GM18508 (cell line): ENCODE measurements around the gene AOPEP.

Source experiments
- ATAC-seq: cut with Tn5 transposase; IDR thresholded peaks from one replicate; pipeline ENCODE4 v1.9.1; 2021; ENCODE audit warnings: moderate number of reproducible peaks; ENCODE audit not compliant: insufficient read depth, unreplicated experiment

Gene AOPEP

GRCh38 chr9:95061916-95062595, 335.6 kb downstream of the AOPEP start:
- no peak for ATAC-seq

- ATAC-seq: no peak
These were observed 336.1 kb downstream of the AOPEP start for GRCh38 chr9:95062596-95063065.

- no peak for ATAC-seq
These were observed 336.8 kb downstream of the AOPEP start for GRCh38 chr9:95063300-95063699.

- ATAC-seq: no peak
These were observed 338.7 kb downstream of the AOPEP start for GRCh38 chr9:95065224-95065623.

GRCh38 chr9:95067057-95067456, 340.6 kb downstream of the AOPEP start:
- ATAC-seq: no peak

GRCh38 chr9:95067897-95068296, 341.4 kb downstream of the AOPEP start:
- no peak for ATAC-seq

- ATAC-seq: no peak
These were observed 344.1 kb downstream of the AOPEP start for GRCh38 chr9:95070549-95071021.

GRCh38 chr9:95071450-95071849, 345.0 kb downstream of the AOPEP start:
- ATAC-seq: no peak

GRCh38 chr9:95071925-95072324, 345.4 kb downstream of the AOPEP start:
- ATAC-seq: no peak

GRCh38 chr9:95073042-95073607, 346.6 kb downstream of the AOPEP start:
- ATAC-seq: no peak

GRCh38 chr9:95073918-95074317, 347.4 kb downstream of the AOPEP start:
- ATAC-seq: no peak

- ATAC-seq: no peak
These were observed 348.1 kb downstream of the AOPEP start for GRCh38 chr9:95074632-95075031.

- no peak for ATAC-seq
These were observed 349.2 kb downstream of the AOPEP start for GRCh38 chr9:95075700-95076099.

GRCh38 chr9:95076696-95077052, 350.2 kb downstream of the AOPEP start:
- no peak for ATAC-seq

GRCh38 chr9:95077053-95077765, 350.7 kb downstream of the AOPEP start:
- ATAC-seq: no peak

GRCh38 chr9:95077766-95078370, 351.4 kb downstream of the AOPEP start:
- no peak for ATAC-seq

- no peak for ATAC-seq
These were observed 352.0 kb downstream of the AOPEP start for GRCh38 chr9:95078511-95078910.

- ATAC-seq: no peak
These were observed 352.4 kb downstream of the AOPEP start for GRCh38 chr9:95078939-95079338.

GRCh38 chr9:95079461-95079860, 353.0 kb downstream of the AOPEP start:
- no peak for ATAC-seq

- no peak for ATAC-seq
These were observed 354.6 kb downstream of the AOPEP start for GRCh38 chr9:95080961-95081647.
